WTC11 (cell line): ENCODE measurements around the gene FAM72A.
"Not testable (repeated sequence)": the region's sequence is repeated elsewhere in the genome, so short reads cannot be mapped to it uniquely, and the experiment has no call there.

Experiments
- ATF2 ChIP-seq: sonication (generic); formaldehyde crosslinking; IDR thresholded peaks from 2 replicates; pipeline ENCODE4 v1.8.1; 2022; ENCODE audit warnings: low read depth, missing genetic modification reagents, borderline replicate concordance
- ATF3 ChIP-seq: sonication (generic); formaldehyde crosslinking; conservative IDR thresholded peaks from 2 replicates; pipeline ENCODE4 v1.8.1; 2022; ENCODE audit warnings: mild to moderate bottlenecking, missing genetic modification reagents
- ATF6 ChIP-seq: sonication (generic); formaldehyde crosslinking; IDR thresholded peaks from 2 replicates; pipeline ENCODE4 v1.8.1; 2023; ENCODE audit warnings: mild to moderate bottlenecking, missing genetic modification reagents
- CTCF ChIP-seq: fragments of 200-600 bp; IDR thresholded peaks from 2 replicates; pipeline ENCODE4 v1.8.0; 2022; ENCODE audit warnings: antibody characterized with exemption
- E2F1 ChIP-seq: sonication (generic); formaldehyde crosslinking; IDR thresholded peaks from 2 replicates; pipeline ENCODE4 v1.8.0; 2022; ENCODE audit warnings: mild to moderate bottlenecking, missing genetic modification reagents
- GABPB1 ChIP-seq: sonication (generic); formaldehyde crosslinking; IDR thresholded peaks from 2 replicates; pipeline ENCODE4 v1.8.1; 2023; ENCODE audit warnings: mild to moderate bottlenecking, missing genetic modification reagents
- MAX ChIP-seq: sonication (generic); formaldehyde crosslinking; IDR thresholded peaks from 2 replicates; pipeline ENCODE4 v1.8.0; 2022; ENCODE audit warnings: mild to moderate bottlenecking, missing genetic modification reagents
- NFYB ChIP-seq: sonication (generic); formaldehyde crosslinking; conservative IDR thresholded peaks from 2 replicates; pipeline ENCODE4 v1.8.0; 2022; ENCODE audit warnings: low read depth, missing genetic modification reagents
- PRRX2 ChIP-seq: fragments of 250-450 bp; sonication (Bioruptor Pico); IDR thresholded peaks from 2 replicates; pipeline ENCODE4 v1.8.0; 2021; ENCODE audit warnings: mild to moderate bottlenecking
- STAT6 ChIP-seq: sonication (generic); formaldehyde crosslinking; conservative IDR thresholded peaks from 2 replicates; pipeline ENCODE4 v1.8.1; 2023; ENCODE audit warnings: mild to moderate bottlenecking, low read depth, missing genetic modification reagents, moderate library complexity
- TCF7 ChIP-seq: sonication (generic); formaldehyde crosslinking; IDR thresholded peaks from 2 replicates; pipeline ENCODE4 v1.8.0; 2022; ENCODE audit warnings: mild to moderate bottlenecking, low read depth, missing genetic modification reagents, moderate library complexity
- TEAD4 ChIP-seq: sonication (generic); formaldehyde crosslinking; IDR thresholded peaks from 2 replicates; pipeline ENCODE4 v1.8.0; 2022; ENCODE audit warnings: mild to moderate bottlenecking, missing genetic modification reagents
- USF2 ChIP-seq: sonication (generic); formaldehyde crosslinking; IDR thresholded peaks from 2 replicates; pipeline ENCODE4 v1.8.1; 2023; ENCODE audit warnings: mild to moderate bottlenecking, missing genetic modification reagents, moderate library complexity
- ZNF232 ChIP-seq: sonication (generic); formaldehyde crosslinking; IDR thresholded peaks from 2 replicates; pipeline ENCODE4 v1.8.0; 2022; ENCODE audit warnings: mild to moderate bottlenecking, missing genetic modification reagents

- not testable (repeated sequence) for TF ChIP-seq CTCF; ATF2 (CRISPR knock-in tag); ZNF232; PRRX2 (CRISPR knock-in tag); GABPB1 (CRISPR knock-in tag); USF2; MAX (CRISPR knock-in tag); ATF6 (CRISPR knock-in tag); ATF3; TCF7 (CRISPR knock-in tag); E2F1 (CRISPR knock-in tag); TEAD4 (CRISPR knock-in tag); NFYB; STAT6 (CRISPR knock-in tag)
These were observed 28.3 kb downstream of the FAM72A start for GRCh38 chr1:206174182-206174868.
